ENCODE results near the gene SLC25A30.
"Not testable (repeated sequence)": the region's sequence is repeated elsewhere in the genome, so short reads cannot be mapped to it uniquely, and the experiment has no call there.

The SLC25A30 gene

GRCh38 chr13:45432737-45433380, 14.7 kb upstream of the SLC25A30 start:
- DNase-seq = no peak

- not testable (repeated sequence) for DNase-seq
Measured at GRCh38 chr13:45426056-45426841, 8.1 kb upstream of the SLC25A30 start.

GRCh38 chr13:45422731-45423292, 4.6 kb upstream of the SLC25A30 start:
- no peak for DNase-seq

- no peak for DNase-seq
Measured at GRCh38 chr13:45419945-45420344, 1.8 kb upstream of the SLC25A30 start.

- not testable (repeated sequence) for DNase-seq
Measured at GRCh38 chr13:45419389-45419788, 1.2 kb upstream of the SLC25A30 start.

GRCh38 chr13:45416516-45417128, 1.6 kb downstream of the SLC25A30 start:
- DNase-seq = no peak

- DNase-seq = no peak
Measured at GRCh38 chr13:45415112-45415511, 3.1 kb downstream of the SLC25A30 start.

GRCh38 chr13:45413826-45414307, 4.3 kb downstream of the SLC25A30 start:
- no peak for DNase-seq

- no peak for DNase-seq
Measured at GRCh38 chr13:45412274-45413049, 5.7 kb downstream of the SLC25A30 start.

GRCh38 chr13:45411631-45412030, 6.5 kb downstream of the SLC25A30 start:
- no peak for DNase-seq

GRCh38 chr13:45411221-45411620, 7.0 kb downstream of the SLC25A30 start:
- DNase-seq = no peak

GRCh38 chr13:45410466-45410865, 7.7 kb downstream of the SLC25A30 start:
- DNase-seq = no peak

- DNase-seq = no peak
Measured at GRCh38 chr13:45410001-45410400, 8.2 kb downstream of the SLC25A30 start.

- DNase-seq = no peak
Measured at GRCh38 chr13:45406421-45406820, 11.8 kb downstream of the SLC25A30 start.

- DNase-seq = no peak
Measured at GRCh38 chr13:45403081-45403480, 15.1 kb downstream of the SLC25A30 start.

- no peak for DNase-seq
Measured at GRCh38 chr13:45402641-45403040, 15.5 kb downstream of the SLC25A30 start.

- no peak for DNase-seq
Measured at GRCh38 chr13:45401314-45401713, 16.9 kb downstream of the SLC25A30 start.

- no peak for DNase-seq
Measured at GRCh38 chr13:45398877-45399276, 19.3 kb downstream of the SLC25A30 start.

- DNase-seq = no peak
Measured at GRCh38 chr13:45396533-45397095, 21.6 kb downstream of the SLC25A30 start.

- no peak for DNase-seq
Measured at GRCh38 chr13:45393941-45394570, 24.1 kb downstream of the SLC25A30 start.

GRCh38 chr13:45392811-45393210, 25.4 kb downstream of the SLC25A30 start:
- no peak for DNase-seq

Measured in right kidney (tissue), 1 donor.